Measurements from ENCODE around the gene ARHGAP15.

ARHGAP15 gene

DNA sequence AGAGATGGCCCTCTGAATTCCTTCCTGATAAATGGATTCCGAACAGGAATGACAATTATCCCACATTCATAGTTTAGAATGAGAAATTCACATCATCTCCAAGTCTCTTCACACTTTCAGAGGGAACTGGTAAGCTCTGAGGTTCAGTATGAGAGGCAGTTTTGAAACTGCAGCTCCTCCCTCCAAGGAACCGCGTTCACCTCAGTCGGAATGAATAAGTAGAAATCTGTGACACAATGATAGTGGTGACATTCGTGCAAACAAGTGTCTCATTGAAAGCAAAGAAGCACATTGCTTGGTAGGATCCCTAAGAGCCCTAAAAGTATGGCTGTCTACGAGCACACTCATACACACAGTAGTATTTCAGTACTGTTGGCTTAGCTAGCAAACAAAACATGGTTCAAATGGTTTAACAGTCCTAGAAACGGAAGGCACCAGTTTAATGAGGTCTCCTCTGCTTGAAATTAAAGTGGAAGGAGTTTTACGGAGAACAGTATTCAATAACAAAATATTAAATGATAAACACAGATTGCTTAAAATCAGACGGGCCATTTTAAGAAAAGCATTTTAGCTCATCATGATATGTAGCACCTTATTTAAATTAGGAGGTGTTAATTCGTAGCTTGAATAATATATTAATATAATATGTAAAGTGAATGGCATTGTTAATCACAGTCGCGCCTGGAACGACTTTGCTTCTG lies 225.0 kb downstream of the ARHGAP15 start:
- DNase-seq: no peak

DNA sequence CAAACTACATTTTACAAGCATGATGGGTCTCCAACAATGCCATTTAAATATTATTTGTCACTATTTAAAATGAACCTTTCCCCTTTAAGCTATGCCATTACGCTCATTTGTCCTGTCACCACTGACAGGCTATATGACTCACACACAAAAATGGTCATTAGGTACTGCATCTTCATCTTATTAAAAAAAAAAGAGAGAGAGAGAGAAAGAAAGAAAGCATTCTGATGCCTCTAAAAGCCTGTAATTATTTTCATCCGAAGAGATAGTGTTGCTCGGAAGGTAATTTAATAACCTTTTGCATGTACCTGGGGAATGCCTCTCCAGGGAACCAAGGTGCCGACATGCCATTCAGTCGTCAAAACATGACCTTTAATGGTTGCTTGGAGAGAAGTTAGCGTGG lies 226.7 kb downstream of the ARHGAP15 start:
- DNase-seq: peak; percentile 7

DNA sequence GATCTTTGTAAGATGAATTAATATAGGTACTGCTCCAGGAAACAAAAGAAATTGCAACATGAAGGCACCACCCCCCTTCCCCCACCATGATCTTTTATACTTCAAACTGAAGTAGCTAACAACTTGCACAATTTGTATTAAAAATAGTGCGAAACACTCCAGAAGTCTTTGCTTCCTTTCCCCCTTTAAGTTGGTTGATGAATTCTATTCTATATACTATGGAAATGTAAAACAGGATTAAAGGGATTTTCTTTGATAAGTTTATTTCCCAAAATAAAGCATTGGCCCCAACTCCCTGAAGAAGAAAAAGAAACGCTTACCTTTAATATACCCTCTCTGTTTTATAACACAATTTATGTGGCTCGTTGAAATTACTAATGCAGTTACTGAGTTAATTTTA lies 227.1 kb downstream of the ARHGAP15 start:
- DNase-seq: no peak

DNA sequence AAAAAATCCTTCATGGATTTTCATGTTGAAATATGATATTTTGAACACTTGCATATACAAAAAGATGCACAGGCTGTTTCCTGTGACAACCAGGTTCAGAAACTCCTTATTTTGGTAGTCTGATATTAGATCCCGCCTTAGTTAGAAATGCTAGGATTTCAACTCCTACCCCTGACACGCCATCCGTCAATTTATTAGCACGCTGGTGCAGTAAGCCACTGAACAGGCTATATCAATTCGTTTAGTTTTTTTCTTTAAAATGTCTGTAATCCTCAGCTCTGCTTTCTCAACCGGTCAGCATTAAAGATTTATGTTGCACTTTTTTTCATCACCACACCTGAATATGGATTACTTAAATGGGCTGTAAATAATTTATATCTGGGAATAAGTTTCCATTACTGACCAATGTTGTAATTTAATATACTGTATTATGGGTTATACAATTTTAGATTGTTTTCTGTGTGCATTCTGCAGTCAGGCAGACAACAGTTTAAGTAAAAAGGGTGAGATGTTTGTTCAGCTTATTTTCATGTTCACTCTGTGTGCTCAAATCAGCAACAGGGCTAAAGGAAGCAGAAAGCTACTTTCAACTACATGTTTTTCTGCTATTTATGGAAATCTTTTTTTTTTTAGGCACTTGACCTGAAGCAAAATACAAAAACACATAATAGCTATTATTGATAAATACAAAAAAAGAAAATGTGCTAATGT lies 227.7 kb downstream of the ARHGAP15 start:
- DNase-seq: no peak

DNA sequence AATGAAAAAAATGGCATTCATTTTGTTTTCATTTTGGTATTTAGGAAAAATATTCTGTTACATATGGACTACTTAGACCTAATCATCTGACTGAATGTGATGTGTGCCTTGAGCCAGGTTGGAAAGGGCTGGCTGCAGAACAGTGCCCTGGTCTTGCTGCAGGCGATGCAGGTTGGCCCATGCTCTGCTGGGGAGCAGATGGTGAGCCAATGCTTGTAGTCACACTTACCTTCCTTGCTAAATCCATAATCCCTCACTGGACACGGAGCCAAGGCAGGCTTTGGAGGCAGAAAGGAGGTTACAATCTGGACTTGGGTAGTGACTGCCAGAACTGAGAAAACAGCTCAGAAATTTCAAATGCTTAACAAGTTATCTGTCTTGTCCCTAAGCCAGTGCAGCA lies 228.7 kb downstream of the ARHGAP15 start:
- DNase-seq: peak; percentile 9

DNA sequence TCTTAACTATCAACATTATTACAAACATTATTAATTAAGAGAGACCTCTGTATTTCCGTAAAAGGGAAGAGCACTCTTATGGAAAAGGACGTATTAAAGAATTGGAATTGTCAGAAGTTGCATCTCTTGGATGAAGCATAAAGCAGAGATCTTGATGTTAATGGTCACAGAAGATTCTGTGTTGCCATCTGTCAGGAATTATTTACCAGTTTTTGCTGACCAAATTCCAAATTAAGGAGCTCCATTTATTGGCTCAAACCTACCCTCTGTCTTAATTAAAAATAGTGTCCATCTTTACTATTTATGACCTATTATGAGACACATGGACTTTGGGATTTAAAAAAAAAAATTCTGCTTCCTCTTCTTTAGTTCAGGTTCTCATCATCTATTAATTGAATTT lies 232.1 kb downstream of the ARHGAP15 start:
- no peak for DNase-seq

DNA sequence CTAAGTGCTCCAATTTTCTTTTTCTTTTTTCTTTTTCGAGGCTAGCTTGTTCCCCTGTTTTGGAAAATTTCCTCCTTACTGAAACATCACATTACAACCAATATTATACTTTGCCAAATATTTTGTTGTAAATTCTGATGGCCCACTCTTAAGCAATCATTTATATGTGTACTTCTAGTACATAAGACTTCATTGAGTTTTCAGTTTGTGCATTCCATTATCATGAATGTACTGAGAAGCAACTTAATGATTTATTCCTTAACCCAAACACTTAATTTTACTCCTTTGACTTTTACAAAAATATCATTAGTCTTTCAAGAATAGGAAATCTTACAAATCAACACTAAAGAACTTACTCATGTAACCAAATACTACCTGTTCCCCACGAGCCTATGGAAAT lies 242.4 kb downstream of the ARHGAP15 start:
- DNase-seq: no peak

DNA sequence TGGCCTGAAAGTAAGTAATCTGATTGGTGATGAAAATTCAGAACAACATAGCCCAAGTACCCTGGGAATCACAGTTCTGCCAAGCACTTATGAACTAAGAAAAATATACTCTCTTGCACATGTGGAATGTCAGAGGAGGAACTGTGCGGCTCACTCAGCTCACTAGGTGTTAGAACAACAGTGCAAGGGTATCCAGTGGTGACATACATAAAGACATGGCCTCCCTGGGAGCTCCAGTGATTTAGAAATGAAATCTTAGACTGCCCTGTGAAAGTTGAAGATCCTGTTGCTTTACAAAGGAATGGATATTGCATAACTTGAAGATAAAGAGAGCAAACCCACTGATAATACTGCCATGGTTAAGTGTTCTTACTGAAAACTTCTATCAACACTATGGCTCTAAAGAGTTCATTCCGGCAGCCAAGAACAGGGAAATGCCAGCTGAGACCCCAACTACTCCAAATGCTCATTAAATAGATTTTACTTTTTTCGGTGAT lies 246.2 kb downstream of the ARHGAP15 start:
- DNase-seq: no peak

DNA sequence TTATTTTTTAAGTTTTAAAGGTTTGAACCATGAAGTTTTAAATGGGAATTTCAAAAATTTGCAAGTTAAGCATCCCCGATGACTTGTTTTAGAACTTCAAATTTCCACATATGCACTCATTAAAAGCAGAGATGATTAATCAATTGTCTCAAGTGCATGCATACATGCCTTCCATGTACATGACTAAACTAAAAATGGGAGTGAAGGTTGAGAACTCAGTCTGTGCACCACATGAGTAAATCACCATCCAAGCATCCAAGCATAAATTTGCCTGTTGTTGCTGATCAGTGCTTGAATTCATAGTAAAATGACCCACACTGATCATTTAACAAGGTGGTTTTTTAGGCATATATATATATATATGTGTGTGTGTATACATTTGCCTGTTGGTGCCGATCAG lies 249.8 kb downstream of the ARHGAP15 start:
- DNase-seq: no peak

DNA sequence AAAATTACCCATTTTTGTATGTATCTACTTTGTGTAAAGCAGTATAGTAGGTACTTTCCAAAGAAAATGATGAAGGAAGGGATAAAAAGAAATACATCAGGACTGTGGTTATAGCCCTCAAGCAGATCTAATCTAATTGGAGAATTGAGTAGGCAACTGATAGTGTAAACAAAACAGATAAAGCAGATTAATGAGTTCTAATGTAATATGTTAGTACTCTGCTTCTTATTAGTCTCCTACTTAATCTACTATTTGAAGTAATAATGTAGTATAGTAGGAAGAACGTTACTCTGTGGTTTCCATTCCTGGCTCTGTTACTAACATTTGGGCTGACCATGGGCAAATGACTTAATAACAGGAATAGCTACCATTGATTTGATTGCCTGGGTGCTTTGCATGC lies 250.7 kb downstream of the ARHGAP15 start:
- DNase-seq: no peak

DNA sequence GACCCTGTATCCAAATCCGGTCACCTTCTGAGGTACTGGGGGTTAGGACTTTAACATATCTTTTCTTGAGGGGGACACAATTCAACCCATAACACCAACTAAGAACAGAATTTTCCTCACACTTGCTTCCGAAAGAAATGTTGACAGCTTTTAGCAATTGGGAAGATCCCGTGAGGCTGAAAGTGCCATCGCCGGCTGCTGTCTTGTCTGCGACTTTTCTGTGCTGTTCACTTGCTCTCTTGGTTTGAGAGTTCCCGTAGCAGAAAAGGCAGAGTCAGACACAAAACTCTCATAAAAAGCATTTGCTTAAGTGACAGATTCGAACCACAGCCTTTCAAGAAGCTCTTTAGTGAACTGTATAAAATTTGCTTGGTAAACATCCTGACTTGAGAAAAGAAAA lies 253.4 kb downstream of the ARHGAP15 start:
- no peak for DNase-seq

DNA sequence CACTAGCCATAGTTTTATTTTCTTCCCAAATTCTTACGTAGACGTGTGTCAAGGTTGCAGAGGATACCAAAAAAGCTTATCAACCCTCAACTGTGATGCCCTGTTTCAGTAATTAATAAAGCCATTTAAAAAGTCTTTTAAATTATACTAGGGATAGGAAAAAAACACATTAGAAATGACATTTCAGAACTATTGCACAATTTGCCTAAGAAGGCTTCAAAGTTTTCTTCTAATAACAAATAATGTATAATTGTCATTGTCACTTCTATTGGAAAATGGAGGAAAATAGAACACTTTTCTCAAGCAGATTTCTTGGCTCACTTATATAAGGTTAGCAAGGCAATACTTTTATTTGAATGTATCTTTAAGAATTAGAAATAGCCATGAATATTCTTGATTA lies 253.8 kb downstream of the ARHGAP15 start:
- DNase-seq: no peak

DNA sequence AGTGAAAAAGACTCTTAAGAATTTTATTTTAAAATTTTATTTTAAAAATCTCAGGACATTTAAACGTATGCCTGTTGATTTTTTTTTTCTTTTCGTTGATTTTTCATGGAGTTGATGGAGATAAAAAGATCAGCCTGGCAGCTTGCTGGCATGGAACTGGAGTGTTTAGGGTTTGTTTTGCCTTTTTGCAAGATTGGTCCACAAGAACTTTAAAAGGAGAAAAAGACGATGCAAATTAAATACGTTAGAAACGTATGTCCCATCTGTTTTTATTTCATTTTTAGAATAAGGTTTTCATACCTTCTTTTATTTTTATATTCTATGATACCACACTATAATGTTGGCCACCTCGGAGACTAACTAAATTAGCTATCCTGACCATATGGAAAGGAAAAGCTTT lies 254.9 kb downstream of the ARHGAP15 start:
- DNase-seq: no peak

DNA sequence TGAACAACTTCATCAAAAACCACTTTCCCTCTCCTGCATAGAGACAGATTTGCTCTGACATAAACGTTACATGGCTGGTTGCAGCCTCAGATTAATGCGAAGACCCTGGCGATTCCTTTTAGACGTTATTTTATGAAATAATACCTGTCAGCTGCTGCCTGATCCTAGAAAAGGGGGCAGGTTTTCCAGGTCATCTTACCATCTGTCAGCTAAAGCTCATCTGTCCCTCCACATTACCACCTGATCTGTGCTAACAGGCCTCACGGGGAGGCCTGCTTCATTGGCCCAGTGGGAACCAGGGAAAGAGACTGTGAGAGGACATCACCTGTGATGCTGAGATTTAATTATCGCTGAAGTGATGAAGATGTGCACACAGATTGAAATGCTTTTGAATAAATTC lies 261.0 kb downstream of the ARHGAP15 start:
- peak; percentile 50 for DNase-seq

DNA sequence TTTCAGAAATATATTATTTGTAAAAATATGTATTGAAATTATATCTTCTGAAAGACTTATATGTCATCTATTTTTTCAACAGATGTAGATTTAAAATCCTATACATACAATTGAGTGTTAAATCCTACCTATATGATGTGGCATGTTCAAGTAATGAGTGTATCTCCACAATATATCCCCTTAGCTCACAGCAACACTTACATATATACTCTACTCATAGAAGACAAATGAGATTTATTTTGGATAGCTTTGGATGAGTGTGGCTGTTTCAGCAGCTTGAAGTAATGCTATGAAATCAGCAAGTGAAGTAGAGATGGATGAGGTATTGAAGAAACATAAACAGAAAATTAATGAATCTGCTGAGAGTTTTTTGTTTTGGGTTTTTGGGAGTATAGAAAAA lies 263.1 kb downstream of the ARHGAP15 start:
- no peak for DNase-seq

DNA sequence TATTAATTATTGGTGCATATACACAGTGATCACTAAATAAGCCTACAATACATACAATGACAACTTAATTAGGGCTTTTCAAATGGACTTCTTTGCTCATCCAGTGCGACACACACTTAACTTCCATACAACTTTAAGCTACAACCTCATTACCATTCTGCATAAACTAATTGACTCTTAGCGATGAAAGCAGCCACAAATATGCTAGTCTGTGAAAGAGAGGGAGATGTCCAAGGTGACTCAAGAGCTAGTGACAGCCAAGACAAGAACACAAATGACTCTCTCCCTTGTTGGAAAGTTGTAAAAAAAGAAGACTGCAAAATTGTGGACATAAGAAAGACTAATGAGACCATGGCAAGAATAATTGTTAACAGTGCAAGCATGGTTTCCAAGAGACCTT lies 264.8 kb downstream of the ARHGAP15 start:
- DNase-seq: no peak

DNA sequence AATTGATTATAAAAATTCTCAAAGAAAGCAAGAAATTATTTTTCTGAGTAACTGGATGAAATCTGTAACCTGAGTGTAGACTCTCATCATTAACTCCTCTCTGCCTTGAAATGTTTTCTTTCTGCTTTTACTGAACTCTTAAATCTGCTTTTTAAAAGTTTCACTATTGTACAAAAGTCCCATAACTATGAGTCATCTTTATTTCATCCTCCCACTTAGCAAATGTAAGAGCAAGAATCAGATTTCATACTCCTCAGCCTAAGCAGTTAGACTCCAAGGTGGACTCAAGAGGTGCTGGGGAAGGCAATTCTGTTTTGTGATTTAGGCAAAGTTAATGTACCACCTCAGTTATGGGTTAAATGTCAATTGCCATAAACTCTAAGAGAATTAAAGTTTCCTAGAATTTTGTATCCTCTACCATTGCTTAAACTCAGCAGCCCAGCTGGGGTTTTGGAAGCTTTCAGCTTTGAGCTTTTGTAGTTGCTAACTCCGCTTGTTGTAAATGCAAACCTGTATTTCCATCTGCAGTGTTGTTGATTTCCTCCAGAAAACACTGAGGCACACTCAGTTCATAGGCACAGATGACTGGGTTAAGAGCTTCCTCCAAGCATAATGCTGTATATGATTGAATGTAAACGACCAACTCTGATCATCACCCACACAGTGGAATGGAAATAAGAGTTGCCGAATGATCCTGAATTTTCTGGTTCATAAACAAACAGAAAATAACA lies 268.8 kb downstream of the ARHGAP15 start:
- DNase-seq: no peak

DNA sequence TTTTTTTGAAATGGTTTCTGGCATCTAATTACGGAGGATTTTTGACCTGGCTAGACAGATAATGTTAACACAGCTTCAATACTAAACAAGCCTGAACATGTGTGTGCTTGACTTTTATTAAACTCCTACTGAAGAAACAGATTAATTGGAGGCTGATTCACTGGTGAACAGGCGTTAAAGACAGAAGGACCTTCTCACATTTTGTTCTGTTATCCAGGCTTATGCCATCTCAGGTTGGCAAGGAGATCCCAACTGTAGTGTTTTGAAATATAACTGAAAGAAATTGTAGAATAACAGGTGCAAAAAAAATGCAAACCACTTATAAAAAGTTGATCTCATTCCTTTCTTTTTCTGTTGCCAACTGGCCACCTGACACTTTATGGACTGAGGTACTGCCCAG lies 269.6 kb downstream of the ARHGAP15 start:
- peak; percentile 1 for DNase-seq

DNA sequence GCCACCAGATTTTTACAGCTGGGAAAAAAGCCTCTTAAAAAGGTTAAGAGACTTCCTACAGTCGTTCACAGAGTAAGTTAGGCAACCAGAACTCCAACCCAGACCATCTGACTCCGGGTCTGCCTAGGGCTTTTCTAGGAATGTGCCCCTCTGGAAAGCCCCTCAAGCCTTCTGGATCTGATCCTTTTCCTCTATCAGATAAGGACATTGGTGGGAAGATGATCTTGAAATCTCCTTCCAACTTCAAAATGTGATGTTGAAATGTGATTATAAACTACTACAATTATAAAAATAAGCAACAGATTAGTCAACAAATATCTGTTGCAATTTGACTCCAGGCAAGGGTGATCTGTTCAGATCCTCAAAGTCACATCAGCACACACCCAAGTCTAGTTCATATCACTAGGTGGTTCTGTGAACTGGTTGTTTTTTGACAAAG lies 270.4 kb downstream of the ARHGAP15 start:
- no peak for DNase-seq

DNA sequence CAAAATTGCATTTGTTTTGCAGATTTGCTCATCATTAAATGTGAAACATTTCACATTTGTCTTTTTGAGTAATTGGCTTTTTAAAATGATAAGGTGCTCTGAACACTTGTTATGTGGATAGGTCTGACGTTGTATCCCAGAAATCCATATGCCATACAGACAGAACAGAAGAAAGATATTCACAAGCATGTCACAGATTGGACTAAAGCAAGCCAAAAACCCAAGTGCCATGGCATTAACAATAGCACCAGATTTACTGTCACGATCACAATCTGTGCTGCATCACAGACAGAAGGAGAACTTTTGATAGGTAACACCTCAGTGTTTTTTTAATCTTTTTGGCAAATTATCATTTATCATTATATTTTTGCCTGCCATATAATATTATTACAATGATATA lies 272.6 kb downstream of the ARHGAP15 start:
- no peak for DNase-seq

DNA sequence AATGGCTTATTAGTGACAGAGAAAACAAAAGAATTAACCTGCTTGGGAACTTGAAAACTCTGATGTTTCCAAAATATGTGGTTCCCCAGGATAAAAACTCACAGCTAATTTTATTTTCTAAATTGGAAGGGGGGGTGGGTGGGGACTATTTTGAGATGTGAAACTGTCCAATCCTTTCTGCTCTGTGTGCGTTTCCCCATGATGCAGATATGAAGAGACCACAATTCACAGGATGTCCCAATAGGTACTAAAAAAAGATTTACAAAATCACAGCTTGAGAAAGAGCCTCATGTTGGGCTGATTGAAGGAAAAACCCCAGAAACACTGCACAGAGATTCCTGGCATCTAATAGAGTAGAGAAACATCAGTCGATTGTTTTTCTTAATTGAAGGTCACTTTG lies 273.2 kb downstream of the ARHGAP15 start:
- DNase-seq: no peak

DNA sequence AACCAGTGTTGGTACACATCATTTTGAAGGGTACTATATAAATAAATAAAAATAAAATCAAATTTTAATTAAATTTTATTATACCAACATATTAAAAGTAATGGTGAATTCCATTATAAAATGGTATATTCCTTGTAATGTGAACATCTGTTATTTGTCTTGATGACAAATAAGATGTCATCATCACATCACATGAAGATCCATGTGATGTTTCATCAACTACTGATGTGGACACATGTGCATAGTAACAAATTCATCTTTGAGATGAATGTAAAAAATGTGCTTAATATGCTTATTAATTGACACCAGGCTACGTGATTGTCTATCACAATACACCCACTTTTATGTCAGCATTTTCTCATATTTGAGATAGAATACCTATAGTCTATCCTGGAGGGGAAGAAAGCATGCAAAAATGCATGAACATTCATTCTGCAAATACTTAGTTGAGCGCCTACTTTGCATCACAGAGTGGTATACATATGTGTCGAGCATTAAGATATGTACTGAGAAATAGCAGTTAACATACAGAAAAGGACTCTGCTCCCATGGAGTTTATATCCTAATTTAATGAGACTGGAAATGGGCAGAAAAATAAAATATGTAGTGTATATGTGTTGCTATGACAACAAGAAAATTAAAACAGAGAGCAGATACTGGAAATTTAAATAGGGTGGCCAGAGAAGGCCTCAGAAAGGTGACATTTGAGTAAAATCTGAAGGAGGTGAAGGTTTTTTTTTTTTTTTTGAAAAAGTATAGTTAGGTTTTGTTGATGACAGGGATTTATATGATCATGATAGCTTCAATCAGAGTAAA lies 281.1 kb downstream of the ARHGAP15 start:
- DNase-seq: no peak

DNA sequence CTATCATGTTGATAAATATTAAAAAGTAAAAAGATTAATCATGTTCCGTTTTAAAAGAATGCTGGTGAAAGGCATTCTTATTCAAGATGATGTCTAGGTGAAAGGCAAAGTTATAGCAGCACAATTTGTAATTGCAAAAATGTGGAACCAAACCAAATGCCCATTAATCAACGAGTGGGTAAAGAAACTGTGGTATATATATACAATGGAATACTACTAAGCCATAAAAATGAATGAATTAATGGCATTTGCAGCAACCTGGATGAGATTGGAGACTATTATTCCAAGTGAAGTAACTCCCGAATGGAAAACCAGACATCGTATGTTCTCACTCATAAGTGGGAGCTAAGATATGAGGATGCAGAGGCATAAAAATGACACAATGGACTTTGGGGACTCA lies 286.4 kb downstream of the ARHGAP15 start:
- no peak for DNase-seq

Data from NCI-H69 (cell line).